Panc1 (cell line): Measurements from ENCODE around the gene NARS2.

Experiments used
- CTCF ChIP-seq: fragments of 450-650 bp; IDR thresholded peaks from 2 replicates; pipeline ENCODE4 v1.5.1; 2017; ENCODE audit warnings: mild to moderate bottlenecking
- POLR2AphosphoS5 ChIP-seq: IDR thresholded peaks from 2 replicates; pipeline ENCODE4 v1.6.1; 2012; ENCODE audit warnings: mild to moderate bottlenecking, low read depth, low read length, moderate library complexity
- REST ChIP-seq, 2 experiments: IDR thresholded peaks; 2 replicates each; pipeline ENCODE4 v1.6.1; 2011 to 2012; ENCODE audit warnings: low read depth in 2 of 2, control low read depth in 1 of 2, low read length in 1 of 2, mild to moderate bottlenecking in 1 of 2, moderate library complexity in 1 of 2; ENCODE audit not compliant: insufficient read depth in 1 of 2
- SIN3A ChIP-seq: IDR thresholded peaks from 2 replicates; pipeline ENCODE4 v1.6.1; 2012; ENCODE audit warnings: low read depth, mild to moderate bottlenecking, low read length, moderate library complexity, borderline replicate concordance; ENCODE audit not compliant: insufficient read depth

- TF ChIP-seq SIN3A, result peak; percentile 78; the same call in 1 of the 2 replicates
- no peak for TF ChIP-seq CTCF
- TF ChIP-seq REST (IDR thresholded peaks at IDR 0.05; ENCODE audit: insufficient read depth in 1 of 2, low read depth in 2 of 2, low read length in 1 of 2), result no peak
- peak; percentile 87 for TF ChIP-seq POLR2AphosphoS5
Measured at GRCh38 chr11:78574386-78575381, at the start of gene NARS2.
